AG10803 (cell line): ENCODE measurements around the gene INHA.
A peak's percentile ranks its signal among the peaks of the same experiment; 100 is the strongest.

ENCODE experiments used
- DNase-seq: peaks from one replicate; pipeline ENCODE4 v3.0.0; 2010; ENCODE audit warnings: low read depth
- H3K4me3 ChIP-seq: 2 replicates; pipeline ENCODE4 v1.5.1; 2011; ENCODE audit warnings: mild to moderate bottlenecking, low read length, control low read depth
- CTCF ChIP-seq: conservative IDR thresholded peaks from 2 replicates; pipeline ENCODE4 v1.5.1; 2011; ENCODE audit warnings: mild to moderate bottlenecking, low read length, control low read depth, inconsistent platforms

Gene INHA

GRCh38 chr2:219595256-219595655, 23.1 kb downstream of the INHA start:
- H3K4me3 ChIP-seq, result no peak overlapping the region
- no peak for DNase-seq
- no peak for TF ChIP-seq CTCF

DNA sequence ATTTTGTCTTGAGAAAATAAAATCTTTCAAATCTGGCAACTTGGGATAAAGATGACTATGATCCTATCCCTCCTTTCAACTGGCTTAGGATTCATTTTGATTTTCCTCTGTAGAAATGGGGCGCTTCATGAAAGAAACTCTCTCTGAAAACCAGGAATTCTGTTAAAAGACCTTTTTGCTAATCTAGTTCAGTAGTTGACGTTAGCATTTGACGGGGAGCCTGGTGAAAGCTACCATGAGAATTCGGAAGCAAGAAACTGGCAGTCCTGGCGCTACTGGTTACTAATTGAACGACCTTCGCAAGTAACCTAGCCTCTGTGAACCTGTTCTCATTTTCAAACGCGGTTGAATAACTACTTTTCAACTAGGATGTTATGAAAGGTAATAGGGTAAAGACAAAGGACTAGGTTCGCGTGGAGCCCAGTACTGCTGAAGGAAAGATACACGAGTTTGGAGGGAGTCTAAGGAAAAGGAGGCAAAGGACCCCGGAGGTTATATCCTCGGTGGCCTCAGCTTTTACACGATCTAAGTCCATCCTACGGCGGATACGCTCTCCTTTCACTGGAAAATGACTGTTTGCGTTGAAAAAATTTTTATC, 24.9 kb downstream of the INHA start:
- TF ChIP-seq CTCF, result no peak
- peak overlapping the region; percentile 95 for H3K4me3 ChIP-seq
- DNase-seq, result no peak

- TF ChIP-seq CTCF, result no peak
- peak within 1 kb of the TSS; percentile 95 for H3K4me3 ChIP-seq
- DNase-seq, result peak; percentile 96
These were observed 25.6 kb downstream of the INHA start, which contains the start of gene STK11IP for GRCh38 chr2:219597552-219598307. STK11IP (plus strand) TSS chr2:219597857; CDS start chr2:219598120, 263 bp downstream.

GRCh38 chr2:219598308-219599078, 26.4 kb downstream of the INHA start:
- H3K4me3 ChIP-seq, result peak overlapping the region; percentile 95
- no peak for DNase-seq
- TF ChIP-seq CTCF, result no peak

DNA sequence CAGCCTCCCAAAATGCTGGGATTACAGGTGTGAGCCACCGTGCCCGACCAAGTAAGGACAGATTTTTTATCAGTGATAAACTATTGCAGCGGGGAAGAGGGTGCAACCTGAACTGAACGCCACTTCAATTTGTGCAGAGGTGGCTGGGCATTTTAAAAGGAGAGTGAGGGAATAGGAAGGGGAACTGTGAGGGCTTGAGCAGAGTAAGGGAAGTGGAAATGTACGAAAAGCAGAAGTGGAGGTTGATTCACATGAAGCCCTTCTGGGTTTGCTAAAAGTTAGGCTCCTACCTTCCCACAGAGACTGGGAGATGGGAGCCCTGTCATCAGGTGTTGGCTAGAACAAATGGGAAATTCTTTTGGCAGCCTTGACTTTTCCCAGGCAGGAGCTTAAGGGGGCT, 31.7 kb downstream of the INHA start:
- no peak for DNase-seq
- no peak for TF ChIP-seq CTCF
- H3K4me3 ChIP-seq, result no peak overlapping the region

DNA sequence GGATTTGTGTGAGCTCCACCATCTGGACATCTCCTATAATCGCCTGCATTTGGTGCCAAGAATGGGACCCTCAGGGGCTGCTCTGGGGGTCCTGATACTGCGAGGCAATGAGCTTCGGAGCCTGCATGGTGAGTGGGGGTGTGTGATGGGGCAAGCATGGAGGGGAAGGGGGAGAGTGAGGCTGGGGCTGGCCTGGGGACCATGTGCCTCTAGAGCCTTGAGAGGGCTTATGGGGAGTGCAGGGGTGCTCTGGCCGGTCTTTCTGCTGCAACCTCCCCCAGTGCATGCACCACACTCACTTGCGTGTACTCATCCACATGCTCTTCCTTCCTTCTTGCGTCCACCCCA, 33.5 kb downstream of the INHA start:
- DNase-seq, result no peak
- TF ChIP-seq CTCF, result no peak

GRCh38 chr2:219607931-219608330, 35.8 kb downstream of the INHA start:
- no peak for TF ChIP-seq CTCF
- no peak overlapping the region for H3K4me3 ChIP-seq
- DNase-seq, result no peak

More for the DNA sequence above, 33.5 kb downstream of the INHA start:
- no peak overlapping the region for H3K4me3 ChIP-seq
